ENCODE results near the gene NCOA5. TPM values are rescaled to one million over a fixed set of nuclear protein-coding genes. Genes with fewer than 3 reads are reported as not detected.

Gene NCOA5
- total and polyA plus RNA-seq, 9 of the 15 experiments (the other 6 are each of a cell fraction or from before 2014, with no cell fraction given), result 3.9 to 22.8 (median 13.8) TPM

- TF ChIP-seq ZNF274 (IDR thresholded peaks at IDR 0.05; ENCODE audit: borderline replicate concordance, low read depth, low read length), result no peak
- TF ChIP-seq NFE2 (IDR thresholded peaks at IDR 0.05; ENCODE audit: low read depth), result no peak
- no peak for TF ChIP-seq IFI16 (CRISPR knock-in tag; IDR thresholded peaks at IDR 0.05)
- no peak for TF ChIP-seq C11orf30 (IDR thresholded peaks at IDR 0.05; ENCODE audit: low read depth)
- TF ChIP-seq KHSRP (IDR thresholded peaks at IDR 0.05), result no peak
- no peak for TF ChIP-seq EWSR1 (IDR thresholded peaks at IDR 0.05; ENCODE audit: borderline replicate concordance, low read depth, partially characterized antibody)
- TF ChIP-seq DNMT1 (IDR thresholded peaks at IDR 0.05), result no peak
- no peak for TF ChIP-seq RBM34 (IDR thresholded peaks at IDR 0.05; ENCODE audit: borderline replicate concordance, insufficient read depth, low read length)
- TF ChIP-seq HCFC1 (IDR thresholded peaks at IDR 0.05; ENCODE audit: low read depth, low read length), result no peak
- TF ChIP-seq MAX (CRISPR knock-in tag; IDR thresholded peaks at IDR 0.05), result no peak
- no peak for TF ChIP-seq PREB (CRISPR knock-in tag; IDR thresholded peaks at IDR 0.05)
- TF ChIP-seq NR2C2 (CRISPR knock-in tag; IDR thresholded peaks at IDR 0.05), result no peak
- peak; percentile 76 for TF ChIP-seq NR2C2 (tag; IDR thresholded peaks at IDR 0.05)
- no peak for TF ChIP-seq HIVEP1 (CRISPR knock-in tag; IDR thresholded peaks at IDR 0.05)
- TF ChIP-seq CBX2 (IDR thresholded peaks at IDR 0.05; ENCODE audit: insufficient read depth, low read length, poor library complexity, severe bottlenecking), result no peak
- TF ChIP-seq ELF4 (CRISPR knock-in tag; IDR thresholded peaks at IDR 0.05), result no peak
- TF ChIP-seq GMEB1 (CRISPR knock-in tag; IDR thresholded peaks at IDR 0.05), result no peak
- TF ChIP-seq ESRRA (IDR thresholded peaks at IDR 0.05; ENCODE audit: borderline replicate concordance, low read depth), result peak; percentile 31; the same call in 1 of the 2 replicates
- no peak for TF ChIP-seq GATAD2B (IDR thresholded peaks at IDR 0.05; ENCODE audit: borderline replicate concordance)
- TF ChIP-seq LCOR (CRISPR knock-in tag; IDR thresholded peaks at IDR 0.05), result no peak
- TF ChIP-seq POLR2AphosphoS5 (IDR thresholded peaks at IDR 0.05; ENCODE audit: control insufficient read depth, insufficient read depth, low read depth, low read length), result no peak
- no peak for TF ChIP-seq MED1 (CRISPR knock-in tag; IDR thresholded peaks at IDR 0.05; ENCODE audit: borderline replicate concordance)
- no peak for TF ChIP-seq ZNF583 (CRISPR knock-in tag; IDR thresholded peaks at IDR 0.05)
- no peak for TF ChIP-seq NCOA6 (IDR thresholded peaks at IDR 0.05)
- no peak for TF ChIP-seq RBM25 (IDR thresholded peaks at IDR 0.05; ENCODE audit: low read depth, low read length, severe bottlenecking)
- no peak for TF ChIP-seq SMARCE1 (IDR thresholded peaks at IDR 0.05)
- no peak for TF ChIP-seq SMAD1 (IDR thresholded peaks at IDR 0.05; ENCODE audit: low read depth, low read length, partially characterized antibody)
- TF ChIP-seq MEF2A (IDR thresholded peaks at IDR 0.05; ENCODE audit: control insufficient read depth, low read depth, low read length), result no peak
These were observed 68.1 kb downstream of the NCOA5 start (continued) for GRCh38 chr20:46021361-46022359.
